ENCODE data around the gene LGMN.
A peak's percentile ranks its signal among the peaks of the same experiment; 100 is the strongest.
"Not testable (repeated sequence)": the region's sequence is repeated elsewhere in the genome, so short reads cannot be mapped to it uniquely, and the experiment has no call there.

LGMN gene

GRCh38 chr14:92778868-92779565, 30.6 kb upstream of the LGMN start:
- not testable (repeated sequence) for H3K27ac Mint-ChIP-seq; H3K27me3 Mint-ChIP-seq; H3K4me1 Mint-ChIP-seq (ENCODE audit: low read depth in 2 of 2); H3K4me3 Mint-ChIP-seq; ATAC-seq (replicated peaks); H3K9me3 Mint-ChIP-seq; DNase-seq; H3K36me3 Mint-ChIP-seq (ENCODE audit: insufficient read depth)

- H3K4me1 Mint-ChIP-seq (ENCODE audit: low read depth in 2 of 2); H3K27ac Mint-ChIP-seq; H3K9me3 Mint-ChIP-seq; H3K36me3 Mint-ChIP-seq (ENCODE audit: insufficient read depth); DNase-seq; H3K4me3 Mint-ChIP-seq: not testable (repeated sequence)
- peak; percentile 87 for ATAC-seq (replicated peaks)
- H3K27me3 Mint-ChIP-seq: peaks cover 0 to 10% of the 10 kb centered on the region in 2 donors
These were observed 26.9 kb upstream of the LGMN start for GRCh38 chr14:92775292-92775691.

DNA sequence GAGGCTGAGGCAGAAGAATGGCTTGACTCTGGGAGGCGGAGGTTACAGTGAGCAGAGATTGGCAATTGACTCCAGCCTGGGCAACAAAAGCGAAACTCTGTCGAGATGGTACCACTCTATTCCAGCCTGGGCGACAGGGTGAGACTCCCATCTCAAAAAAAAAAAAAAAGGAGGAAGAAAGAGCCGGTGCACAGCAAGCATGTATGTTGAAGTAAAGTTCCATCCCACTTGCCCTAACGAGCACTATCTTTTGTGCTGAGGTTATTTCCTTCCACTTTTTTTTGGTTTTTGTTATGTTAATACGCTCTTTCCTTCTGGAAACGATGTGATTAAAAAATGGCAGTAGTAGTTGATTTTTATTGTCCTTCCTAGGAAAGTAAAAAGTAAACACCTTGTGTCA, 26.1 kb upstream of the LGMN start:
- no peak for ATAC-seq (replicated peaks)
- H3K4me1 Mint-ChIP-seq (ENCODE audit: low read depth in 2 of 2): no peaks in the 10 kb centered on the region
- H3K9me3 Mint-ChIP-seq: no peaks in the 10 kb centered on the region
- H3K27me3 Mint-ChIP-seq: peaks cover 0 to 10% of the 10 kb centered on the region in 2 donors
- no peak overlapping the region for H3K27ac Mint-ChIP-seq
- H3K4me3 Mint-ChIP-seq: no peak overlapping the region
- H3K36me3 Mint-ChIP-seq (ENCODE audit: insufficient read depth): no peaks in the 10 kb centered on the region
- DNase-seq: no peak

DNA sequence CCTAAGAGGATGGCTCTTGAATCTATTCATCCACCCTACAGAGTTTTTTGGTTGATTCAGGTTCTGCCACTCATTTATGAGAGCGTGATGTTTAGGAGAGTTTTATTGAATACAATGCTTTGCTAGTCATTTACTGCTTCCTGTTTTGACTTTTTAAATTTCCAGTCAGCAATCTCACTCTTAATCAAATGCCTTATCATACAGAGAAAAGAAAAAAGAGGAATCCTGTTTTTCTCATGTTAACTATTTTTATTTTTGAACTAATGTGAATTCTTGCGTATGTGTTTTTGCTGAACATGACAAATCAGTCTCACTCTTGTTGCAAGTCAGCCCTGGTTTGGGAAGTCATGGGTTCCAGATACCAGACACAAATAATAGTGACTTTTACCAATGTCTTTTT, 22.1 kb upstream of the LGMN start:
- ATAC-seq (replicated peaks): no peak
- Mint-ChIP-seq H3K9me3 (no peaks in the 10 kb centered on the region), H3K36me3 (ENCODE audit: insufficient read depth) (no peaks in the 10 kb centered on the region), H3K4me1 (ENCODE audit: low read depth in 2 of 2) (no peaks in the 10 kb centered on the region), H3K27me3 (peaks cover 0 to 10% of the 10 kb centered on the region in 2 donors), H3K4me3 (no peak overlapping the region), H3K27ac (no peak overlapping the region)
- no peak for DNase-seq

DNA sequence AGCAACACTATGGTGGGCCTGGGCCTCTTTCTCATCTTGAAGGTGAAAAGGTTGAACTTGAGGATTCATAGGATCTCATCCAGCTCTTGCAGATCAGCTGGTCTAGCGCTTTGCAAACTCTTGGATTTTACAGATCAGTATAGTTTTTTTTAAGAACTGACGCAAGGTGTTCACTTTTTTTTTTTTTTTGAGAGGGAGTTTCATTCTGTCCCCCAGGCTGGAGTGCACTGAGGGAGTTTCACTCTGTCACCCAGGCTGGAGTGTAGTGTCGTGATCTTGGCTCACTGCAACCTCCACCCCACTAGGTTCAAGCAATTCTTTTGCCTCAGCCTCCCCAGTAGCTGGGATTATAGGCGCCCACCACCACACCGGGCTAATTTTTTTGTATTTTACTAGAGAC, 20.4 kb upstream of the LGMN start:
- no peaks in the 10 kb centered on the region for H3K4me1 Mint-ChIP-seq (ENCODE audit: low read depth in 2 of 2)

DNA sequence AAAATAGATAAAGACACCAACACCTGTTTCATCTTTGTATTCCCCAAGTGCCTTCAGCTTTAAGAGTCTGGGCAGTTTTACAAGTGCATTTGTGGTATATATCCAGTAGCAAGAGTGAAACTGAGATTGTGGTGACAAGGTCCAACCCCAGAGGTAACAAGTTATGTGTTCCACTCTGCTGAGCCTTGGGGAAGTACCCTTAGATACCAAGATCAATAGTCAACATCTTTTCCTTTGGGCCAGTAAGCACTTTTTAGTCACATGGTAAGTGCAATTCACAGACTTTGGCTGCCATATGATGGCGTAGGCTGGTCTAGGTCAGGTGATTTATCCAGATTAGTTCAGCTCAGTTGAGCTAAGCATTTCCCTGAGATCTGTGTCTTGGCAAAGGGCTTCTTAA, 19.8 kb upstream of the LGMN start:
- H3K4me1 Mint-ChIP-seq (ENCODE audit: low read depth in 2 of 2); H3K4me3 Mint-ChIP-seq: not testable (repeated sequence)

More for the DNA sequence above, 20.4 kb upstream of the LGMN start:
- Mint-ChIP-seq H3K4me3 (no peak overlapping the region), H3K9me3 (no peaks in the 10 kb centered on the region), H3K27me3 (peaks cover 0 to 10% of the 10 kb centered on the region in 2 donors), H3K27ac (no peak overlapping the region), H3K36me3 (ENCODE audit: insufficient read depth) (no peaks in the 10 kb centered on the region)
- DNase-seq (no peak), ATAC-seq (replicated peaks) (no peak)

DNA sequence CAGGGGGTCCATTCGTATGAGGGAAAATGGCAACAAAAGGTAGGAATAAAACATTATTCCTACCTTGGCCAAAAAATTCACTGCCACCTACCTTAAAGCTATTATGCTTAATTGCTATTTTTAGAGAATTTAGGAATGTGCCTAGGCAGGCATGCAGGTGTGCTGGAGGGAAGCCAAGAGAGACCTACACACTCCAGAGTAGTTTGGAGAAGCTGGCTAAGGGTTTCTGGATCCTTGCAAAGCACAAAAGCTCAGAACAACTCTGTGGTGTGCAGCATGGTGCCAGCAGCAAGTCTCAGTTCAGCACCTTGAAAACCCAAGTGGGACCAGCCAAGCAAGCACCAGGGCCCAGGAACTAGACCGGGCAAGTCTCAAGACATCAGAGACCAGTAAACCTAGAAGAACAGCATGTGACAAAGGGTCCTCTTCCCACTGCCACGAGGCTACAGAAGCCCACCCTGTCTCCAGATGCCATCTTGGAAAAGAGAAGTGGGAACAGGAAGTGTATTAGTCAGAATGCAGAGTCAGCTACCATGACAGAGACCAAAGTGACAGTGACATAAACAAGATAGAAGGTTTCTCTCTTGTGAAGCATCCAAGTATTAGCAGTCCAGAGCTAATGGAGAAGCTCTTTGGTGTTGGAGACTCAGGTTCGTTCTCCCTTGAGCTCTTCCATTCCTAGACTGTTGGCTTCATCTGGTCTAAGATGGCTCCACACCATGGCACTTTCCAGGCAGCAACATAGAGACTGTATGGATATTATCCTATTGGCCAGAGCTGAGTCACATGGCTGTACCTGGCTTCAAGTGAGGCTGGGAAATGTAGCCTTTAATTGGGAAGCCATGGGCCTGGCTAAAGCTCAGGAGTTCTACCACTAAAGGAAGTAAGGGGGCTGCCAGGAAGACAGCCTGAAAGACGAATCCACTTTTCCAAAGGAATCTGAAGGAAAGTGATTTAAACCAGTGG, 15.5 kb upstream of the LGMN start:
- not testable (repeated sequence) for H3K4me1 Mint-ChIP-seq (ENCODE audit: low read depth in 2 of 2); ATAC-seq (replicated peaks); H3K36me3 Mint-ChIP-seq (ENCODE audit: insufficient read depth); H3K27ac Mint-ChIP-seq; DNase-seq; H3K9me3 Mint-ChIP-seq; H3K4me3 Mint-ChIP-seq
- H3K27me3 Mint-ChIP-seq: peaks cover 11 to 13% of the 10 kb centered on the region in 2 donors

More for the DNA sequence above, 19.8 kb upstream of the LGMN start:
- not testable (repeated sequence) for H3K36me3 Mint-ChIP-seq (ENCODE audit: insufficient read depth); H3K27me3 Mint-ChIP-seq; DNase-seq; H3K27ac Mint-ChIP-seq; H3K9me3 Mint-ChIP-seq
- ATAC-seq (replicated peaks): peak; percentile 96

GRCh38 chr14:92760524-92760805, 12.0 kb upstream of the LGMN start:
- DNase-seq (no peak), ATAC-seq (replicated peaks) (no peak)
- Mint-ChIP-seq H3K4me3 (no peak overlapping the region), H3K9me3 (no peaks in the 10 kb centered on the region), H3K27me3 (peaks cover 11 to 13% of the 10 kb centered on the region in 2 donors), H3K4me1 (ENCODE audit: low read depth in 2 of 2) (peaks cover 0 to 3% of the 10 kb centered on the region in 2 donors), H3K27ac (peak overlapping the region in 1 of 2 donors; percentile 23), H3K36me3 (ENCODE audit: insufficient read depth) (no peaks in the 10 kb centered on the region)

DNA sequence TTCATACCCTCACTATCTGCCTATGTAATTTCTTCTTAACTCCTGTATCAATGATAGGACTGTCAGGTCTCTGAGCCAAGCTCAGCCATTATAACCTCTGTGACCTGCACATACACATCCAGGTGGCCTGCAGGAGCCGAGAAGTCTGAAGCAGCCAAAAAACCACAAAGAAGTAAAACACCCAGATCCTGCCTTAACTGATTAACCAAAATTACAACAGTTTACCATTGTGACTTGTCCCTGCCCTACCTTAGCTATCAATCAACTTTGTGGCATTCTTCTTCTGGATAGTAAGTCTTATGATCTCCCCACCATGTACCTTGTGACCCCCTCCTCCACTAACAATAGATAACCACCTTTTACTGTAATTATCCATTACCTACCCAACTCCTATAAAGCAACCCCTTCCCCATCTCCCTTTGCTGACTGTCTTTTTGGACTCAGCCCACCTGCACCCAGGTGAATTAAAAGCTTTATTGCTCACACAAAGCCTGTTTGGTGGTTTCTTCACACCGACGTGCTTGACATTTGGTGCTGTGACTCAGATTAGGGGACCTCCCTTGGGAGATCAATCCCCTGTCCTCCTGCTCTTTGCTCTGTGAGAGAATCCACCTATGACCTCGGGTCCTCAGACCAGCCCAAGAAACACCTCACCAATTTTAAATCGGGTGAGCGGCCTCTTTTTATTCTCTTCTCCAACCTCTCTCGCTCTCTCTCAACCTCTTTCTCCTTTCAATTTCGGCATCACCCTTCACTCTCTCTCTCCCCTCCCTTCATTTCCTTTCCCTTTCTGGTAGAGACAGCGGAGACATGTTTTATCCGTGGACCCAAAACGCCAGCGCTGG, 11.5 kb upstream of the LGMN start:
- H3K27me3 Mint-ChIP-seq: peaks cover 11 to 13% of the 10 kb centered on the region in 2 donors
- H3K4me1 Mint-ChIP-seq (ENCODE audit: low read depth in 2 of 2): peaks cover 0 to 3% of the 10 kb centered on the region in 2 donors
- H3K9me3 Mint-ChIP-seq: no peaks in the 10 kb centered on the region
- no peak overlapping the region for H3K27ac Mint-ChIP-seq
- H3K4me3 Mint-ChIP-seq: no peak overlapping the region
- DNase-seq: no peak
- ATAC-seq (replicated peaks): no peak
- H3K36me3 Mint-ChIP-seq (ENCODE audit: insufficient read depth): no peaks in the 10 kb centered on the region

- Mint-ChIP-seq H3K4me3 (no peak overlapping the region), H3K36me3 (ENCODE audit: insufficient read depth) (no peaks in the 10 kb centered on the region), H3K4me1 (ENCODE audit: low read depth in 2 of 2) (peaks cover 0 to 3% of the 10 kb centered on the region in 2 donors), H3K27me3 (peaks cover 11 to 13% of the 10 kb centered on the region in 2 donors), H3K27ac (no peak overlapping the region), H3K9me3 (no peaks in the 10 kb centered on the region)
- no peak for DNase-seq
- no peak for ATAC-seq (replicated peaks)
These were observed 10.9 kb upstream of the LGMN start for GRCh38 chr14:92759300-92759678.

GRCh38 chr14:92756446-92756845, 8.0 kb upstream of the LGMN start:
- H3K4me3 Mint-ChIP-seq: no peak overlapping the region
- H3K27me3 Mint-ChIP-seq: peaks cover 0 to 22% of the 10 kb centered on the region in 2 donors
- DNase-seq (no peak), ATAC-seq (replicated peaks) (no peak)
- no peaks in the 10 kb centered on the region for H3K9me3 Mint-ChIP-seq
- H3K27ac Mint-ChIP-seq: no peak overlapping the region
- H3K36me3 Mint-ChIP-seq (ENCODE audit: insufficient read depth): no peaks in the 10 kb centered on the region
- H3K4me1 Mint-ChIP-seq (ENCODE audit: low read depth in 2 of 2): peaks cover 4 to 5% of the 10 kb centered on the region in 2 donors

- H3K27me3 Mint-ChIP-seq: peaks cover 2 to 24% of the 10 kb centered on the region in 2 donors
- DNase-seq (no peak), ATAC-seq (replicated peaks) (no peak)
- H3K4me3 Mint-ChIP-seq: no peak overlapping the region
- H3K9me3 Mint-ChIP-seq: no peaks in the 10 kb centered on the region
- H3K4me1 Mint-ChIP-seq (ENCODE audit: low read depth in 2 of 2): peaks cover 7 to 9% of the 10 kb centered on the region in 2 donors
- H3K27ac Mint-ChIP-seq: no peak overlapping the region
- H3K36me3 Mint-ChIP-seq (ENCODE audit: insufficient read depth): peaks cover under 1% of the 10 kb centered on the region
These were observed 7.1 kb upstream of the LGMN start for GRCh38 chr14:92755495-92755894.

- no peak overlapping the region for H3K4me3 Mint-ChIP-seq
- H3K9me3 Mint-ChIP-seq: no peaks in the 10 kb centered on the region
- no peak for ATAC-seq (replicated peaks)
- H3K4me1 Mint-ChIP-seq (ENCODE audit: low read depth in 2 of 2): peaks cover 10 to 15% of the 10 kb centered on the region in 2 donors
- H3K36me3 Mint-ChIP-seq (ENCODE audit: insufficient read depth): peaks cover 4% of the 10 kb centered on the region
- no peak for DNase-seq
- peaks cover 8 to 30% of the 10 kb centered on the region in 2 donors for H3K27me3 Mint-ChIP-seq
- no peak overlapping the region for H3K27ac Mint-ChIP-seq
These were observed 6.5 kb upstream of the LGMN start for GRCh38 chr14:92754966-92755365.
